ENCODE measurements around the gene OOSP3.
"Not testable (repeated sequence)": the region's sequence is repeated elsewhere in the genome, so short reads cannot be mapped to it uniquely, and the experiment has no call there.

Gene OOSP3

GRCh38 chr11:59845399-59845798 lies 33.2 kb upstream of the OOSP3 start, which contains the start of gene CBLIF:
CBLIF (minus strand) TSS chr11:59845499; CDS start chr11:59845453, 46 bp downstream.
- Histone ChIP-seq H2AFZ (ENCODE audit: low read length) (no peak within 1 kb of the TSS), H3K4me1 (ENCODE audit: low read length) (peaks cover 14% of the 10 kb centered on the region)

GRCh38 chr11:59846556-59846955 lies 32.0 kb upstream of the OOSP3 start:
- no peak overlapping the region for H3K27ac ChIP-seq (ENCODE audit: low read length)
- TF ChIP-seq EZH2 (optimal IDR thresholded peaks at IDR 0.05; ENCODE audit: low read depth, low read length): no peak
- no peak for TF ChIP-seq CTCF (IDR thresholded peaks at IDR 0.05; ENCODE audit: low read length)
- no peak overlapping the region for H3K4me2 ChIP-seq (ENCODE audit: low read depth, low read length)
- no peaks in the 10 kb centered on the region for H3K9me3 ChIP-seq (replicated peaks; ENCODE audit: insufficient read depth, low read length)
- no peak overlapping the region for H3K4me3 ChIP-seq (ENCODE audit: low read length)
- H3K79me2 ChIP-seq (ENCODE audit: low read length): no peaks in the 10 kb centered on the region
- H3K9ac ChIP-seq (ENCODE audit: low read length): no peak overlapping the region
- peaks cover 8% of the 10 kb centered on the region for H3K4me1 ChIP-seq (ENCODE audit: low read length)
- no peaks in the 10 kb centered on the region for H3K36me3 ChIP-seq (replicated peaks; ENCODE audit: insufficient read depth, low read length)
- no peaks in the 10 kb centered on the region for H3K27me3 ChIP-seq (replicated peaks; ENCODE audit: insufficient read depth, low read length)
- H3F3A ChIP-seq (ENCODE audit: insufficient read depth, low read length): no peaks in the 10 kb centered on the region; the same call in 1 of the 2 replicates
- H2AFZ ChIP-seq (ENCODE audit: low read length): no peak overlapping the region
- no peaks in the 10 kb centered on the region for H3K9me2 ChIP-seq (replicated peaks; ENCODE audit: insufficient read depth, low read length)
- H4K20me1 ChIP-seq (ENCODE audit: insufficient read depth, low read length): no peaks in the 10 kb centered on the region
- DNase-seq: no peak

More at GRCh38 chr11:59845399-59845798, 33.2 kb upstream of the OOSP3 start, which contains the start of gene CBLIF:
- Histone ChIP-seq H3K9me2 (replicated peaks; ENCODE audit: insufficient read depth, low read length) (no peaks in the 10 kb centered on the region), H3K4me3 (ENCODE audit: low read length) (no peak within 1 kb of the TSS), H3K9ac (ENCODE audit: low read length) (no peak within 1 kb of the TSS), H3F3A (ENCODE audit: insufficient read depth, low read length) (no peaks in the 10 kb centered on the region; the same call in 1 of the 2 replicates), H3K9me3 (replicated peaks; ENCODE audit: insufficient read depth, low read length) (no peaks in the 10 kb centered on the region), H4K20me1 (ENCODE audit: insufficient read depth, low read length) (no peaks in the 10 kb centered on the region), H3K27ac (ENCODE audit: low read length) (no peak within 1 kb of the TSS), H3K4me2 (ENCODE audit: low read depth, low read length) (no peak within 1 kb of the TSS), H3K27me3 (replicated peaks; ENCODE audit: insufficient read depth, low read length) (no peaks in the 10 kb centered on the region), H3K36me3 (replicated peaks; ENCODE audit: insufficient read depth, low read length) (no peaks in the 10 kb centered on the region), H3K79me2 (ENCODE audit: low read length) (no peaks in the 10 kb centered on the region)
- no peak for DNase-seq
- TF ChIP-seq EZH2phosphoT487 (IDR thresholded peaks at IDR 0.05; ENCODE audit: low read length) (no peak), EZH2 (optimal IDR thresholded peaks at IDR 0.05; ENCODE audit: low read depth, low read length) (no peak), CTCF (IDR thresholded peaks at IDR 0.05; ENCODE audit: low read length) (no peak)

GRCh38 chr11:59847626-59848025 lies 31.0 kb upstream of the OOSP3 start:
- Histone ChIP-seq H3K4me2 (ENCODE audit: low read depth, low read length) (no peak overlapping the region), H2AFZ (ENCODE audit: low read length) (no peak overlapping the region), H3K9ac (ENCODE audit: low read length) (no peak overlapping the region), H4K20me1 (ENCODE audit: insufficient read depth, low read length) (no peaks in the 10 kb centered on the region), H3K4me3 (ENCODE audit: low read length) (no peak overlapping the region), H3K79me2 (ENCODE audit: low read length) (no peaks in the 10 kb centered on the region), H3K9me3 (replicated peaks; ENCODE audit: insufficient read depth, low read length) (no peaks in the 10 kb centered on the region), H3K9me2 (replicated peaks; ENCODE audit: insufficient read depth, low read length) (no peaks in the 10 kb centered on the region), H3K27ac (ENCODE audit: low read length) (no peak overlapping the region), H3K27me3 (replicated peaks; ENCODE audit: insufficient read depth, low read length) (no peaks in the 10 kb centered on the region), H3F3A (ENCODE audit: insufficient read depth, low read length) (no peaks in the 10 kb centered on the region), H3K36me3 (replicated peaks; ENCODE audit: insufficient read depth, low read length) (no peaks in the 10 kb centered on the region), H3K4me1 (ENCODE audit: low read length) (no peaks in the 10 kb centered on the region)
- no peak for TF ChIP-seq EZH2 (optimal IDR thresholded peaks at IDR 0.05; ENCODE audit: low read depth, low read length)
- TF ChIP-seq EZH2phosphoT487 (IDR thresholded peaks at IDR 0.05; ENCODE audit: low read length): no peak
- no peak for TF ChIP-seq CTCF (IDR thresholded peaks at IDR 0.05; ENCODE audit: low read length)
- no peak for DNase-seq

- not testable (repeated sequence) for H3K9ac ChIP-seq (ENCODE audit: low read length); H4K20me1 ChIP-seq (ENCODE audit: insufficient read depth, low read length); H3F3A ChIP-seq (ENCODE audit: insufficient read depth, low read length); H3K4me3 ChIP-seq (ENCODE audit: low read length); H3K79me2 ChIP-seq (ENCODE audit: low read length); H3K4me2 ChIP-seq (ENCODE audit: low read depth, low read length); H3K27me3 ChIP-seq (replicated peaks; ENCODE audit: insufficient read depth, low read length); H3K9me2 ChIP-seq (replicated peaks; ENCODE audit: insufficient read depth, low read length); H3K4me1 ChIP-seq (ENCODE audit: low read length); H3K9me3 ChIP-seq (replicated peaks; ENCODE audit: insufficient read depth, low read length); H3K27ac ChIP-seq (ENCODE audit: low read length); H2AFZ ChIP-seq (ENCODE audit: low read length); DNase-seq; H3K36me3 ChIP-seq (replicated peaks; ENCODE audit: insufficient read depth, low read length)
These were observed 30.1 kb upstream of the OOSP3 start for GRCh38 chr11:59848439-59848838.
